Measurements from ENCODE around the gene IQSEC1.
A peak's percentile ranks its signal among the peaks of the same experiment; 100 is the strongest.

The IQSEC1 gene

GRCh38 chr3:13025778-13026518, 47.3 kb downstream of the IQSEC1 start:
- no peak for DNase-seq

- DNase-seq = no peak
These were observed 48.1 kb downstream of the IQSEC1 start for GRCh38 chr3:13025090-13025489.

GRCh38 chr3:13024765-13025065, 48.5 kb downstream of the IQSEC1 start:
- no peak for DNase-seq

DNA sequence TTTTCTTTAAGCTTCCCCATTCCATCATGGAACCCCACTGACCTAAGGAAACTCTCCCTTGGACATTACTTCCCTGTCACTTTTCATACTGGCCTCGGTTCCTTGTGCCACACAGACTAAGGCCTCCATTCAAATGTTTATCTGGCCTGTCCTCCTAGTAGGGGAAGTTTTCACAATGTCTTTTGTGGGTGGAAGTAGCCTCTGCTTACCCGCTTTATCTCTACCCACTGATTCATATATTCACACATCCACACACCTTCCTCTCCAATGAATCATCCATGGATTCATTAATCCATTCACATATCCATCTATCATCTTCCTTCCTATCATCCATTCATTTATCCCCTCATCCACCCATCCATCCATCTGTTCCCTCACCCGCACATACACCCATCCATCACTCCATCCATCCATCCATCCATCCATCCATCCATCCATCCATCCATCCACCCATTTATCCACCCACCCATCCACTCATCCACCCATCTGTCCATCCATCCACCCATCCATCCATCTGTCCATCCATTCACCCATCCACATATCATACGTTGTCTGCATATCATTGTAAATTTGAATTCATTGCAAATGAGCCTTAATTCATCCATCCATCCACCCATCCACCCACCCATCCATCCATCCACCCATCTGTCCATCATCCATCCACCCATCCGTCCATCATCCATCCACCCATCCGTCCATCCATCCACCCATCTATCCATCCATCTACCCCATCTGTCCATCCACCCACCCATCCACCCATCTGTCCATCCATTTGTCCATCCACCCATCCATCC, 49.1 kb downstream of the IQSEC1 start:
- DNase-seq = no peak

- DNase-seq = no peak
These were observed 49.8 kb downstream of the IQSEC1 start for GRCh38 chr3:13023235-13023970.

DNA sequence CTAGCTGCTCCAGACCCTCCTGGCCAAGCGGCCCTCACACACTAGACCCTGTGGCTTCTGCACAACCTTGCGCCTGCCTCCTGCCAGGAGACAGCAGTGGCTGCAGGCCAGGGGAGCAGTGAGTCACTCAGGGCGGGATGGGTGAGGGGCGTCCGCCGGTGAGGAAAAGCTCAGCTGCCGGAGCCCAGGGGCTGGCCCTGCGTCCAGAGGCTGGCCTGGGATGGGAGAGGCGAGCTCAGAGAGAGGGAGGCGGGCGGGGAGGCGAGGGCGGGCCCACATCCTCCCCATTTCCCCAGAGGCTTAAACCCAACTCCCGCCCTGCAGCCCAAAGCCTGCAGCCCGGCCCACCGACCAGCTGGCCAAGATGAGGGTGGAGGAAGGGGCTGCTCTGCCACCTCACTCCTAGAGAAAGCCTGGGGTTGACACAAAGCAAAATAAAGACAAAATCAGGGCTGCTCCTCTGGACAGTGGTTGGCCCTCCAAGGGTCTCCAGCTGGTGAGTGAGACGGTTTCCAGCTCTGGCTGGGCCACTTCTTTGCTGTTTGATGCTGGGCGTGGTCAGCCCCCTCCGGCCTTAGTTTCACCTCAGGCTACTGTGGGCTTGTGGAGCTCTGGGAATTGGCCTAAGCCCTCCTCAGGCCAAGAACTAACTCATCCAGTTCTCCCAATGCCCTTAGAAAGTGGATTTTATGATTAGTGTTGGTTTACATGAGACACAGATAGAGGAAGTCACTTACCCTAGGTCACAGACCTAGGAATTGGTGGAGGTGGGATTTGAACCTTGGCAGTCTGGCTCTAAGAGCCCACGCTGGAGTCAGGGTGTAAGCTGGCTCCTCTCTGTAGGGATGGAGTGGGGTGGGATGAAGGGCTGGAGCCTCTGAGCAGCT, 50.6 kb downstream of the IQSEC1 start:
- no peak for DNase-seq

DNA sequence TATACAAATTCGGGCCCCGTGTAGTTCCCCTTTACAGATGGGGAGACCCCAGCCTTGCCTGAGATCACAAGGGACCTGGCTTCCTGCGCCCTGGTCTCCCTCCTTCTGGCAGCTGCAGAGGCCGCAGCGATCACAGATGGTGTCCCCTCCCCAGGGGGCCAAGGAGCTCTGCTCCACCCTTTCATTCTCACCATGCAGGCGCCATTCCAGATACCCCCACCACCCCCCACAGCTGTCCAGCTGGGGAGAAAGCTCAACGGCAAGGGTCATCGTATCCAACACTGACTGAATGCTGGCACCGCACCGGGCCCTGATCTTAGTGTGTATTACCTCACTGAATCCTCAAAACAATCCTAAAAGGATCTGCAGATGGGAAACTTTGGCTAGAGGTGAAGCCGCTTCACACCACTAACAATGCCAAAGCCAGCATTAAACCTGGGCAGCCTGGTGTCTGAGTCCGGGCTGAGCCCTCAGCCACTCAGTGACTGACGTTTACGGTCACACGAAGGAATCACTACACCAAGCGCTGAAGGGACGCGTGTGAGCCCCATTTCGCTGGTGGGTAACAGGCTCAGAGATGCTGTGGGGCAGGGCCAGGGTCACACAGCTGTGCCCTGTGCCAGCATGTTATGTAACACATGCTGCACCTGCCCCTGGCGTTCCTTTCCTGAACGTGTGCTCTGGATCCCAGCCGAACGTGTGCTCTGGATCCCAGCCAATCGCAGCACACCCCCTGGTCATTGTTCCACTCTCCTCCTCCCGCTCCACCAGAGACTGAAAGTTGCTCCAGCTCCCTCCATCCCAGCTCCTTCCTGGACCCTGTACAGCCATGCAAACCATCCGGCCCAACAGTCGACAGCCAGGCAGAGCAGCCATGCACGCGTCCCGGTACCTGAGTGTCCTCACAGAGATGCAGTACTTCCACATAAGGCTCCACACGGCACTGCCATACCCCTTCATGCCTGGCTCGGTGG, 51.8 kb downstream of the IQSEC1 start:
- no peak for DNase-seq

DNA sequence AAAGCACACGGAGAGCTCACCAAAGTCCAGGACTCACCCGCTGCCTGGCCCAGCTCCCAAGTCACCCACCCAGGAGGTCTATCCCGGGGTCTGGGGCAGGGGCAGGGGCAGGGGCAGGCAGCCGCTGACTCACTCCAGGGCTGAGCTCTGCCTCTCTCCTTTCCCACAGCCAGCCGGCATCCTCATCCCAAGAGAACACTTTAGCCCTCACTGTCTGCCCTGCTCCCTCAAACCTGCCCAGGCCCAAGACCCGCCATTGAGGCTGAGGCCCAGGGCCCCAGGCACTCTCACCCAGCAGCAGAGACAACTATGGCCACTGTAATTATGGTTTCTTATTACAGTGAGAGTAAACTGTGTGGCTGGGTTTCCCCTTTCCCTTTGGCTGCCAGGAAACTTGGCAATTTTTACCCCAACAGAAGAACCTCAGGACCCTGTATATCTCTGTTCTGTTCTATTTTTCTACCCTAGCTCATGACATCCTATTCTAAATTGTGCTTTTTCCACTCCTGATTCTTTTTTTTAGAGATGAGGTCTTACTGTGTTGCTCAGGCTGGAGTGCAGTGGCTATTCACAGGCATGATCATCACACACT, 53.0 kb downstream of the IQSEC1 start:
- DNase-seq = no peak

DNA sequence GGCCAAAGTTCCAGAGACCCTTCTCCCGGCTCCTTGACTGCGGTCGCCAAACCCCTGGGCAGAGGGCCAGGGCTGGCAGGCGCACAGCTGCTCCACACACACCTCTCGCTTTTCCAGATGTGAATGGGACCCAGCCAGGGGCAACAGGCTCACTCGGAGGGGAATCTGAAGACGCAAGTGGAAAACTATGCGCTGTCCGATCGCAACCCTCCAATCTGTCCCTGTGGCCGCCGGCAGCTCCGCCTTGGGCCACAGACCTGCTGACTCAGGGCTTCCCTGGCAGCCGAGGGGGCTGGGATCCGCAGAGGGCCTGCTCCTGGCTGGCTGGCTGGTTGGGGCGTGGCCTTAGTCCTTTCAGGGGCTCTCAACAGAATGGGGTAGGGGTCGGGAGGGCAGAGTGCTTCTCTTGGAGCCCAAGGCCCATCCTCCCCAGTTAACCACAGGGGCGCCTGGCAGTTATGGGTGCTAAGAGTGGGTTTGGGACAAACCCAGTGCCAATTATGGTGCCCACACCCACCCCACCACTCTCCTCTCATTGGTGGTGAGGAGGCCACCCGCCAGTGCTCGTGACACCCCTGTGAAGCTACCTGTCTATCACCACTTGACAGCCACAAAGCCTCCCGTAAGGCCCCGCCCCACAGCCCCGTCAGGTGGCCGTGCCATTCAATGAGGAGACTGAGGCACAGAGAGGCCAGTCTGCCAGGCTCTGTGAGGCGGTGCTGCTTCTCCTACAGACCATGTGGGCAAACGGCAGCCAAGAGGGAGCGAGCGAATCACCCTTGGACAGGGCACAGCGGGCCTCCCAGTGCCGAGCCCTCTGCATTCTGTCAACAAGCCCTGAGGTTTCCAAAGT, 53.8 kb downstream of the IQSEC1 start:
- no peak for DNase-seq

DNA sequence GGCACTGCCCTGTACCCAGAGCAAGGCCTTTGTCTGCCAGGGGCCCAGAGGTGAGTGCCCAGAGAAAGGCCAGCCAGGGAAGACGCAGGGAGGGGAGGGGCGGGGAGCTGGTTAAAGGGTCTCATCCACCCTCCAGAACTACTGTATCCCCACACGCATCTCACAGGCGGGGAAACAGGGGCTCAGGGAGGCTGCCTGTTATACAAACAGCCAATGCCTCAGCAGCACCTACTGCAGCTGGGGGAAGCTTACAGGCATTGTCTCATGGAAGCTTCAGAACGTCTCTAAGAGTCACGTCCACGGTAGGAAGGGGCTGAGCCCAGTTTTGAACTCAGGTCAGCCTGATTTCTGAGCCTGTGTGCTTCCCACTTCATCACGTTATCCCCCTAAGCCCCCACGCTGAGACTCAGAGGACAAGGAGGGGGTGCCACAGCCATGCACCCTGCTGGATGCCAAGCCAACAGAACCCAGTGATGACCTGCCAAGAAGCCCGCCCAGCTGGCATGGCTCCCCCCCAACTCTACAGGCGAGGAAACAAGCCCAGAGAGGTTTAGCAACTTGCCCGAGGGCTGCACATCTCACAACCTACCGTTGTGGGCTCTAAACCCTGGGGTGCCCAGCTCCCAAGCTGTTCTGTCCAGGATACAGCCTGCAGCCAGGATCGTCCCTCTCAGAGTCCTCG, 54.5 kb downstream of the IQSEC1 start:
- no peak for DNase-seq

DNA sequence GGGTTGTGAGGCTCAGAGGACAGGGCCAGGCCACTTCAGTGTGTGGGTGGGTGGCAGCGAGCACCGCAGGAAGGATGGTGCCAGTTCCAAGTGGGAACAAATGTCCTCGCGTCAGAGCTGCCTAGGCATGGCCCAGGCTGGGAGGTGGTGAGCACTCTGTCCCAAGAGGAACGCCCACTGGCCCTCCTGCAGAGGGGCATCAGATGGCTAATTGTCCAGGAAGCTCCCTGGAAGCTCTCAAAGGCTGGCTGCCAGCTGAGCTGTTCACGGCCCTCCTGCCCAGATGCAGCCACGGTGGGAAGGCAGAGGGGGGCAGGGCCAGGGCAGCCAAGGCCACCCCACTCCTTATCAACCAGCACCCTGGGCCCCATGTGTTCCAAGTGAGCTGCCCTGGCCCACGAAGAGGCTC, 55.2 kb downstream of the IQSEC1 start:
- DNase-seq = no peak

- no peak for DNase-seq
These were observed 55.7 kb downstream of the IQSEC1 start for GRCh38 chr3:13017361-13018042.

DNA sequence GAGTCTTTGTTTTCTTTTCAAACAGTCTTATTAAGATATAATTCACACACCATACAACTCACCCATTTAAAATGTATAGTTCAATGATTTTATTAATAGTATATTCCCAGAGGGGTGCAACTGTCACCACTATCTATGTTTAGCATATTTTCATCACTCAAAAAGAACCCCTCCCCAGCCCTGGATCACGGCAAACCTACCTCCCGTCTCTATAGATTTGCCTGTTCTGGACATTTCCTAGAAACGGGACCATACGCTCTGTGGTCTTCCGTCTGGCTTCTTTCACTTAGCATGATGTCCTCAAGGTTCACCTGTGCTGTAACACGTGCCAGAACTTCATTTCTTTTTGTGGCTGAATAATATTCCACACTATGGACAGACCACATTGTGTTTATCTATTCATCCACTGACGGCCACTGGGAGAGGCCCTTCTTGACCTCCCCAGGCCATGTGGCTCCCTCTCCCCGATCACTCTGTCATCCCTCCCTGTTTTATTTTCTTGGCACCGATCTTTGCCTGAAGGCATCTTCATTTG, 56.4 kb downstream of the IQSEC1 start:
- no peak for DNase-seq

GRCh38 chr3:13016083-13016720, 57.0 kb downstream of the IQSEC1 start:
- peak; percentile 51 for DNase-seq

- peak; percentile 60 for DNase-seq
These were observed 57.7 kb downstream of the IQSEC1 start for GRCh38 chr3:13015286-13016082.

DNA sequence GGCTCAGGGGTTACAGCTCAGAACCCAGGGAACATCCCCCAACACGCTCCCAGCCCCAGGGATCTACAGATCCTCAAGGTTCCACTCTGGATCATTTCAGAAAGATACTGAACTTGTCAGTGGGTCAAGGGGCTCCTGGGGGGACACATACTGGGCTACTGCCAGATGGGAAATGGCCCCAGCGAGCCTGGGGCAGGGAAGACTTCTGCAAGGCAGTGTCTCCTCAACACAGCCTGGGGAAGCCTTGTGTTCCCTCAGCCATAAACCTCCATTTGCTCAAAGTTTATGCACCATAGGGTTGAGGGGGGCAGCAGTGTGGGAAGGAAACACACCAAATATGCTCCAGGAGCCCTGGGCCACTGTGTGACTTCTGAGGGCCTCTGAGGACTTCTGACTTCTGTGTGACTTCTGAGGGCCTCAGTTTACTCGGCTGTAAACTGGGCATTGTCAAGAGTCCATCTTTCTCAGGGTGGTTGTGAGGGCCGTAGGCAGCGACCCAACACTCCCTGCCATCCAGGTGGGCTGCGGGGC, 58.4 kb downstream of the IQSEC1 start:
- DNase-seq = no peak

Measured in activated naive CD4-positive, alpha-beta T cell treated with Interleukin-2 at 50 U/mL for 16 hours (primary cell).